Activated CD8-positive, alpha-beta memory T cell treated with anti-CD3 and anti-CD28 coated beads, Interleukin-2, amount 10 ng/mL, durations not matched to agents 7 days and 5 days (primary cell): ENCODE results near the gene PTPRA. TPM values are rescaled to one million over a fixed set of nuclear protein-coding genes. Genes with fewer than 3 reads are reported as not detected.

Experiments
- ATAC-seq: fragments of 150-1000 bp; cut with Tn5 transposase; one replicate; pipeline ENCODE4 v1.10.0; 2021; ENCODE audit warnings: moderate library complexity
- CTCF ChIA-PET: fragments of 350-600 bp; sonication (Branson Sonifier 250); formaldehyde crosslinking; loops from one replicate; lab custom pipeline; 2021; ENCODE audit warnings: antibody characterized with exemption; lab: Charles Lee
- DNase-seq: peaks from one replicate; pipeline ENCODE4 v3.0.0-alpha.2; 2020
- H3K27ac Mint-ChIP-seq: one replicate; pipeline ENCODE4 v1.8.0; 2021; ENCODE audit warnings: mild to moderate bottlenecking, mixed read lengths
- H3K27me3 Mint-ChIP-seq: one replicate; pipeline ENCODE4 v1.8.0; 2021; ENCODE audit warnings: mixed read lengths
- H3K36me3 Mint-ChIP-seq: one replicate; pipeline ENCODE4 v1.8.0; 2021; ENCODE audit warnings: mild to moderate bottlenecking, mixed read lengths
- H3K4me1 Mint-ChIP-seq: one replicate; pipeline ENCODE4 v1.8.0; 2021; ENCODE audit warnings: mixed read lengths
- H3K4me3 Mint-ChIP-seq: one replicate; pipeline ENCODE4 v1.8.0; 2021; ENCODE audit warnings: mild to moderate bottlenecking, moderate library complexity, mixed read lengths
- H3K9me3 Mint-ChIP-seq: one replicate; pipeline ENCODE4 v1.8.0; 2022; ENCODE audit warnings: low read depth, mixed read lengths
- total RNA-seq, 2 experiments: library from RNA; stranded (reverse); gene quantifications; one replicate each; pipeline ENCODE4 v1.2.3, GENCODE V29; 2021

Gene PTPRA
- total RNA-seq, 2 experiments from 2014 or later, result 51.5 to 60.7 TPM

DNA sequence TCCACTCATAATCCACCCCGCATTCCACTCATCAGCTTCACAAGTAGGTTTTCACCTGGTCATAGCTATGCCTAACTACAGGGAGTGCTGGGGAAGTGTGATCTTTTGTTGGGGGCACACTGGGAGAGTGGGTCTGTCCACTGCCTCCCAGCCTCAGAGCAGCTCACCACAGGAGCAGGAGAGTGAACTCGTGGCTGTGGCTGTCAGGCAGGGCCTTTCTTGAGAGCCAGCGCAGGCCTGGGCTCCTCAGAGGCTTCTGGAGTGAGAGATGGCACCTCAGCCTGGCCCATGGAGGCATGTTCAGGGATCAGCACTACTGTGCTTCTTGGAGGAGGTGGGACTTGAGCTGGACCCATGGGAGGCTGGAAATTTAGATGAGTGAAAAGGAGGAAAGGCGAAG lies 166.1 kb downstream of the PTPRA start:
- CTCF ChIA-PET, result interaction anchor here (0.7 to 3.6 kb wide), 2 partner anchors 14 to 134 kb away, joined by 3 to 18 read pairs; partner anchors contain the start of gene LZTS3
- no peaks in the 10 kb centered on the region for H3K27me3 Mint-ChIP-seq
- peak overlapping the region; percentile 27 for H3K27ac Mint-ChIP-seq
- no peak for ATAC-seq
- H3K36me3 Mint-ChIP-seq, result peaks cover 31% of the 10 kb centered on the region
- DNase-seq, result no peak
- H3K9me3 Mint-ChIP-seq, result no peaks in the 10 kb centered on the region
- H3K4me1 Mint-ChIP-seq, result peaks cover 18% of the 10 kb centered on the region
- no peak overlapping the region for H3K4me3 Mint-ChIP-seq

DNA sequence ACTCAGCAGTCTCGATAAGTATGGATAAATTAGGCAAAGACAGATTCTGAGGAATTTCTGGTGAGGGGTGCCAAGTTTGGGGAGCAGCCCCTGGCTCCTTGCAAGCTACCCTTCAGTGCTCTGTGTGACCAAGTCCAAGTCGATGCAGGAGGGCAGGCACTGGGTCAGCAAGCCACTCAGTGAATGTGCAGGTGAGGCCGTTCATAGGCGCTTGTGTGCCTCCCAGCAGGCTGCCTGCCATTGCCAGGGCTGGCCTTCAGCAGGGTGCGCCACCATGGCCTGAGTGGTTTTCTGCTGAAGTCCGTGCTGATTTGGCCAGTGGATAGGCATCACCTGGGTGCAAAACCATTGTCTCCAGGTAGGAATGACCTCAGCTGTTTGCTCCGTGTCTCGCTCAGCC lies 166.8 kb downstream of the PTPRA start:
- Mint-ChIP-seq H3K36me3 (peaks cover 26% of the 10 kb centered on the region), H3K4me3 (no peak overlapping the region), H3K4me1 (peaks cover 21% of the 10 kb centered on the region), H3K27ac (peak overlapping the region; percentile 37), H3K9me3 (no peaks in the 10 kb centered on the region), H3K27me3 (no peaks in the 10 kb centered on the region)
- DNase-seq, result no peak
- no peak for ATAC-seq
- CTCF ChIA-PET, result interaction anchor here (3.6 kb wide), 1 partner anchor 14 kb away, joined by 18 read pairs; no protein-coding TSS in a partner anchor

DNA sequence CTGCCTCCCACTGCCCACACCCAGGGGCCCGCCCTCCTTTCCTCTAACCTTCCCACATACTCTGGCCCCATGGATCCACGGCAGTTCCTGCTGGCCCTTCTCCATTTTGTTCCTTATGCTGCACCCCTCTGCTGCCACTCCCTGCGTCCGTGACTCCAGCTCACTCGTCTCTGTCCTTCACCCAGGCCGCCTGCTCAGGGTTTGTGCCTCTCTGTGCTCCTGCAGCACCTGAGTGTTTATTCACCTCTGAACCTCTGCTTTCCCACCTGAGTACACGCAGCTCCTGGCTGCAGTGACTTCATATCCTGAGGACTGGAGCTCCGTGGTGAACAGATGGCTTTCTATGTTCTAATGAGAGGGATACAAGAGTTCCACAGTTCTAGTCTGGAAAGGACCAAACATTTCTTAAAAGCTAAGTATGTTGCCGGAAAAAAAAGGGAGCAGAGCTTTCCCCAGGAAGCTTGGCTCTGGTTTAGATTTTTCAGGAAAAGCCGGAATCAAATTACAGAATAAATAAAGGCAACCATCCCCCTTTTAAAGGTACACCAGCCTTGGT lies 168.7 kb downstream of the PTPRA start:
- no peak for ATAC-seq
- H3K27me3 Mint-ChIP-seq, result no peaks in the 10 kb centered on the region
- peaks cover 18% of the 10 kb centered on the region for H3K36me3 Mint-ChIP-seq
- CTCF ChIA-PET, result interaction anchor here (1.3 to 2.1 kb wide), 2 partner anchors 10 to 12 kb away, joined by 3 to 9 read pairs; no protein-coding TSS in a partner anchor
- H3K27ac Mint-ChIP-seq, result peak overlapping the region; percentile 2
- H3K4me3 Mint-ChIP-seq, result no peak overlapping the region
- no peak for DNase-seq
- H3K4me1 Mint-ChIP-seq, result peaks cover 29% of the 10 kb centered on the region
- H3K9me3 Mint-ChIP-seq, result no peaks in the 10 kb centered on the region

DNA sequence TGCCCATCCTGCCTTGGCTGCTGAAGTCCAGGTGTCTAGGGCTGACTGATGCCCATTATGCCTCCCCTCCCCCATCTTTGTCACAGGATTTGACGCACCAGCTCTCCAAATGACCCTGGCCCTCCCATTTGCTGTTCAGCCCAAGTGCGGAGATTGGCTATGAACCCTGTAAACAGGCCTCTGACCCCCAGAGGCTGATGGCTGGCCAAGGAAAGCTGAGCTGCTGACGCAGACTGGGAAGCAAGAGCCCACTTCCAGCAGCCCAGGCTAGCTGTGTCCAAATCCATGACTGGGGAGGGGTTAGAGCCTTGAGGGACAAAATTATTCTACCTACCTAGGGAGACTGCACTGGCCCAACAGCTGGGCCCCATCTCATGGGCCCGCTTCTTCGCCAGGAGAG lies 169.3 kb downstream of the PTPRA start:
- Mint-ChIP-seq H3K4me3 (no peak overlapping the region), H3K27me3 (no peaks in the 10 kb centered on the region), H3K4me1 (peaks cover 35% of the 10 kb centered on the region), H3K36me3 (peaks cover 17% of the 10 kb centered on the region), H3K9me3 (no peaks in the 10 kb centered on the region), H3K27ac (no peak overlapping the region)
- ATAC-seq, result no peak
- CTCF ChIA-PET, result interaction anchor here (1.3 to 2.1 kb wide), 2 partner anchors 9 to 11 kb away, joined by 3 to 9 read pairs; no protein-coding TSS in a partner anchor
- DNase-seq, result no peak

DNA sequence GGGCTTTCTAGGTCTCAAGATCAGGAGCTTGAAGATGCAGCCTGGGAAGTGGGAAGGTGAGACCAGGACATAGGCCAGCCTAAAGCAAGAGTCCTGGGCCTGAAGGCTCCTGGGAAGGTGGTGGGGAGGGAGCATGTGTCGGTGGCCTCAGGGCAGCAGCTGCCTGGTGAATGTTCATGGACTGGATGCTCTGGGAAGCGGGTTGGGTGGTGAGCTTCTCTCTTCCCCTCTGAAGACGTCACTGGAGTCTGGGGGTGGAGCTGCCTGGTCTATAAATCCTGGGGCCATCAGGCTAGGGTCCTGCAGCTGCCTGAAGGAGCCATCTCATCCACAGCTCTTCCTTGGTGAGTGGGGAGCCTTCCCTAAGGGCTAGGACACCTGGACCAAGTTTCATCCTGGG lies 170.0 kb downstream of the PTPRA start, which contains the start of gene GNRH2:
GNRH2 (plus strand) TSS at position 301 of the 400 bp plus-strand sequence. CDS start 793 bp downstream, outside the sequence.
- Mint-ChIP-seq H3K27ac (no peak within 1 kb of the TSS), H3K9me3 (no peaks in the 10 kb centered on the region), H3K4me1 (peaks cover 40% of the 10 kb centered on the region), H3K27me3 (no peaks in the 10 kb centered on the region), H3K36me3 (peaks cover 17% of the 10 kb centered on the region), H3K4me3 (no peak within 1 kb of the TSS)
- DNase-seq, result no peak
- CTCF ChIA-PET, result interaction anchor here (1.1 kb wide), 1 partner anchor 11 kb away, joined by 3 read pairs; no protein-coding TSS in a partner anchor
- ATAC-seq, result no peak

DNA sequence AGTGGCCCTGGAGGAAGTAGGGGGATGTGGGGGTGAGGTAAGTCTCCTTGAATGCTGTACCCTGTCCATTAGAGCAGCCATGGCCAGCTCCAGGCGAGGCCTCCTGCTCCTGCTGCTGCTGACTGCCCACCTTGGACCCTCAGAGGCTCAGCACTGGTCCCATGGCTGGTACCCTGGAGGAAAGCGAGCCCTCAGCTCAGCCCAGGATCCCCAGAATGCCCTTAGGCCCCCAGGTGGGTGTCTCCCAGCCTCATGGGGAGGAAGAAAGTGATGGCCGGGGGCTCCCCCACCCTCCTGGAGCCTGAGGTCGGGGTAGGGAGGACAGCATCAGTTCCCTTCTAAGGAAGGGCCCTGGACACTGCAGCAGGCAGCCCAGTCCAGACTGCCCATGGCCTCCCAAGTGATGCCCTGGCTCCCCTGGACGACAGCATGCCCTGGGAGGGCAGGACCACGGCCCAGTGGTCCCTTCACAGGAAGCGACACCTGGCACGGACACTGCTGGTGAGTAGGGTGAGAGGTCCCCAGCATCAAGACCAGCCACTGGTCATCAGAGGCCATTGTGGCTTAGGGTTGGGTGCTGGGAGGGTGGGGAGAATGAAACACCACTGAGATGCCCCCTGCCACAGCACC lies 171.2 kb downstream of the PTPRA start:
- peaks cover 21% of the 10 kb centered on the region for H3K36me3 Mint-ChIP-seq
- H3K27me3 Mint-ChIP-seq, result no peaks in the 10 kb centered on the region
- H3K4me3 Mint-ChIP-seq, result peak overlapping the region; percentile 87
- CTCF ChIA-PET, result interaction anchor here (0.6 to 1.5 kb wide), 2 partner anchors 9 to 82 kb away, joined by 5 to 6 read pairs; no protein-coding TSS in a partner anchor
- no peaks in the 10 kb centered on the region for H3K9me3 Mint-ChIP-seq
- peaks cover 40% of the 10 kb centered on the region for H3K4me1 Mint-ChIP-seq
- peak overlapping the region; percentile 70 for H3K27ac Mint-ChIP-seq
- ATAC-seq (no peak), DNase-seq (no peak)

DNA sequence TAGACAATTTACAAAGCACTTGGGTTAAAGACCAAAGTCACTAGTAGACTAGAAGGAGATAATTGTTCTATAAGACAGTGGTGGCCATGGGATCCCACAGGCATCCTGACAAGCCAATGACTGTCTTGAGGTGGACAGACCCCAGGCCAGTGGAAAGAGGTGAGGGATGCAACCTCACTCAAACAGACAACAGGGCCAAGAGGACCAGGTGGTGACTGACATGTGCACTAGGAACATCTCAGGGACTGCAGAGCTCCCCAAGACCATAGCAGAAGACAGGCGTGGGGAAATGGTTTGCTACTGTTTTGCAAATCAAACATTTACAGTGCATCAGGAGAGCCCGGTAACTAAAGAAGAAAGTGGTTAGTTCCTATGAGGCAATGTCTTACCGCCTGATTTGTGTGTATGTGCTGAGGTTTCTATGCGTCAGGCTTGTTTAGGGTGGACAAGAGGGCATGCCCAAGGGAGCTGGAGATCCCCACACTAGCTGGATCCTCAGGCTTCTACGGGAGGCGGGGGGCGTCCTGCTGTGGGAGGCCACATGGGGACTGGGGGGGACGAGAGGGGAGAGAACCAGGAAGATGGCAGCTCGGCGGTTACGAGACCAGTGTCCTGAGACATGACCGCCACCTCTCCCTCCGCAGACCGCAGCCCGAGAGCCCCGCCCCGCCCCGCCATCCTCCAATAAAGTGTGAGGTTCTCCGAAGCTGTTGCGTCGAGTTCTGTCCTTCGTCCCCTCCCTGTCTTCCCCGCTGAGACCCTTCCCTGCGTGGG lies 171.9 kb downstream of the PTPRA start:
- Mint-ChIP-seq H3K9me3 (no peaks in the 10 kb centered on the region), H3K4me3 (peak overlapping the region; percentile 87), H3K4me1 (peaks cover 32% of the 10 kb centered on the region), H3K27ac (peak overlapping the region; percentile 70), H3K27me3 (no peaks in the 10 kb centered on the region), H3K36me3 (peaks cover 22% of the 10 kb centered on the region)
- CTCF ChIA-PET, result interaction anchor here (0.6 to 1.5 kb wide), 4 partner anchors 8 to 180 kb away, joined by 3 to 6 read pairs (median 4); no protein-coding TSS in a partner anchor
- ATAC-seq (peak; percentile 54), DNase-seq (peak; percentile 78)

DNA sequence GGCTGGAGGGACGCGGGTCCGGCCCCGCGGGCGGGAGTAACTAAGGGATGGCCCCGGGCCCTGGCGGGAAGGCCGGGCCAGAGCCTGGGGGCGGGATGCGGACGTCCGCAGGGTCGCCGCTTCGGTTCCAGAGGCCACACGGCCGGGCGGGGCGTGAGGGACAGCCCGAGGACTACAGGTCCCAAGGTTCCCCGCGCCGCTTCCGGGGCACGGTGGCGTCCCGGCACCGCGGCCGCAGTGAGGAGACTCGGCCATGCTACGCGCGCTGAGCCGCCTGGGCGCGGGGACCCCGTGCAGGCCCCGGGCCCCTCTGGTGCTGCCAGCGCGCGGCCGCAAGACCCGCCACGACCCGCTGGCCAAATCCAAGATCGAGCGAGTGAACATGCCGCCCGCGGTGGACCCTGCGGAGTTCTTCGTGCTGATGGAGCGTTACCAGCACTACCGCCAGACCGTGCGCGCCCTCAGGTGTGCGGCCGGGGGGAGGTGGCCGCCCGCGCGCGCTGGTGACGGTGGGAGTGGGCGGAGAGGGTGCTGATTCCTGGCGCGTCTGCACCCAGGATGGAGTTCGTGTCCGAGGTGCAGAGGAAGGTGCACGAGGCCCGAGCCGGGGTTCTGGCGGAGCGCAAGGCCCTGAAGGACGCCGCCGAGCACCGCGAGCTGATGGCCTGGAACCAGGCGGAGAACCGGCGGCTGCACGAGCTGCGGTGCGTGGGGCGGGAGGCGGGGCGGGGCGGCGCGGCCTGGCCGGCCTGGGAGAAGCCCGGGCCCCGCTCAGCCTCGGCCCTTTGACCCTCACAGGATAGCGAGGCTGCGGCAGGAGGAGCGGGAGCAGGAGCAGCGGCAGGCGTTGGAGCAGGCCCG lies 172.8 kb downstream of the PTPRA start, which contains the start of gene MRPS26:
MRPS26 (plus strand) TSS at position 237 of the 861 bp plus-strand sequence; CDS start at position 254, 17 bp downstream.
- H3K9me3 Mint-ChIP-seq, result no peaks in the 10 kb centered on the region
- H3K4me3 Mint-ChIP-seq, result peak within 1 kb of the TSS; percentile 87
- ATAC-seq (peak; percentile 95), DNase-seq (peak; percentile 91)
- CTCF ChIA-PET, result interaction anchor here (0.9 to 1.5 kb wide), 3 partner anchors 7 to 181 kb away, joined by 3 to 6 read pairs (median 3); no protein-coding TSS in a partner anchor
- peaks cover 33% of the 10 kb centered on the region for H3K4me1 Mint-ChIP-seq
- H3K27ac Mint-ChIP-seq, result peak within 1 kb of the TSS; percentile 75
- peaks cover 21% of the 10 kb centered on the region for H3K36me3 Mint-ChIP-seq
- H3K27me3 Mint-ChIP-seq, result no peaks in the 10 kb centered on the region

DNA sequence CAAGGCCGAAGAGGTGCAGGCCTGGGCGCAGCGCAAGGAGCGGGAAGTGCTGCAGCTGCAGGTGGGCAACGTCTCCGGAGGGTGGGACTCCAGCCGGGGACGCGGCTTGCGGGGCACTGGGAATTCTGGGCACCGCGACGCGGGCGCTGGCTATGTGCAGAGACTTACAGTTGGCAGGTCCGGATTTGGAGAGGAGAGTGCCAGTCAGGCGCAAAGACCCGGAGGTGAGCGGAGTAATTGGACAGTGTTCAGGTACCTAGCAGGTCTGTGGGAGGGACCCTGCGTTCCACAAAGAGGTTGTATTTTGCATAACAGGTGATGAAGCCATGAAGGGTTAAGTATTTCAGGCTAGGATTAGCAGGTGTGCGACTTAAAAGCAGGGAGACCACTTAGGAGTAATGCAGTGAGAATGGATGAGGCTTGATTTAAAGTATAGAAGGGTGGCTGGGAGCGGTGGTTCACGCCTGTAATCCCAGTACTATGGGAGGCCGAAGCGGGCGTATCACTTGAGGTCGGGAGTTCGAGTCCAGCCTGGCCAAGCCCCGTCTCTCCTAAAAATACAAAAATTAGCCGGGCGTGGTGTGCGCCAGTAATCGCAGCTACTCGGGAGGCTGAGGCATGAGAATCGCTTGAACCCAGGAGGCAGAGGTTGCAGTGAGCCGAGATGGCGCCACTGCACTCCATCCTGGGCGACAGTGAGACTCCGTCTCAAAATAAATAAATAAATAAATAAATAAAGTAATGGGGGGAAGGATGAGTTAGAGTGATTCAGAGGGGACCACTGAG lies 173.6 kb downstream of the PTPRA start:
- CTCF ChIA-PET, result no interaction called here
- H3K36me3 Mint-ChIP-seq, result peaks cover 18% of the 10 kb centered on the region
- DNase-seq (no peak), ATAC-seq (peak; percentile 3)
- H3K9me3 Mint-ChIP-seq, result no peaks in the 10 kb centered on the region
- H3K4me3 Mint-ChIP-seq, result peak overlapping the region; percentile 87
- H3K4me1 Mint-ChIP-seq, result peaks cover 37% of the 10 kb centered on the region
- no peaks in the 10 kb centered on the region for H3K27me3 Mint-ChIP-seq
- H3K27ac Mint-ChIP-seq, result peak overlapping the region; percentile 75

DNA sequence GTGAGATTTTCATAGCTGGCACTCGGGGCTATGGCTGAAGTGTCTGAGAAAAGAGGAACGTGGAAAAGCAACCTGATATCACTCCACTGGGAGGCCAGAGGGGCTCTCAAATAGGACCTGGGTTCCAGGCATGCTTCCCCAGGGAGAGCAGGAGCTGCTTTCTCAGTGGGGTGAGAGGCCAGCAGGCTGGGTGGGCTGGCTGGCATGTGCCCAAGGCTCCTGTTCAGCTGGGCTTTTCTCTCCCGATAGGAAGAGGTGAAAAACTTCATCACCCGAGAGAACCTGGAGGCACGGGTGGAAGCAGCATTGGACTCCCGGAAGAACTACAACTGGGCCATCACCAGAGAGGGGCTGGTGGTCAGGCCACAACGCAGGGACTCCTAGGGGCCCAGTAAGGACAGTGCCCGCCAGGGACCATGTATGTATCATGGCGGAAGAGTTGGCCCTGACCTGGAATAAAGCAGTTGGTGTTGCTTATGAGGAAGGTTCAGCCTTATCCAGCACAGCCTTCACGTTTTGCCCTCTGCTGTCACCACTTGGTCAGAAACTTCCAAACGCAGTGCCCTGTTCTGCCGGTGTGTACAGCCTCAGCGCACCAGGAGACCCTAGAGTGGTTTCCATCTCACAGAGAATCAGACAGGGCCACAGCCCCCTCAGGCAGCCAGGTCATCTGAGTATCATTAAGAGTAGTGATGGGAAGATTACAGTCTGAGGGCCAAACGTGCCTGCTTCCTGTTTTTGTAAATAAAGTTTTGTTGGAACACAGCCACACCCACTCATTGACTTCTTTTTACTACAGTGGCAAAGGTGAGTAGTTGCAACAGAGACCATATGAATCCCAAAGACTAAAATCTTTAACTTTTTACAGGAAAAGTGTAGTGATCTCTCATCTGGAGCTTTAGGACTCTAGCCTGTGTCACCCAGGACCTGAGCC lies 174.5 kb downstream of the PTPRA start:
- CTCF ChIA-PET, result no interaction called here
- Mint-ChIP-seq H3K9me3 (no peaks in the 10 kb centered on the region), H3K27ac (no peak overlapping the region), H3K27me3 (no peaks in the 10 kb centered on the region), H3K36me3 (peaks cover 17% of the 10 kb centered on the region), H3K4me3 (peak overlapping the region; percentile 87), H3K4me1 (peaks cover 37% of the 10 kb centered on the region)
- DNase-seq (no peak), ATAC-seq (no peak)
